DMS153 treated with DMSO at 0.1 percent for 48 hours (cell line): ENCODE measurements around the gene PRKN.

Source experiments
- DNase-seq: peaks from one replicate; lab custom pipeline; 2025; ENCODE audit not compliant: unreplicated experiment; lab: John Stamatoyannopoulos, UW

Gene PRKN

GRCh38 chr6:162076816-162077215 lies 650.8 kb downstream of the PRKN start:
- DNase-seq, result no peak

- DNase-seq, result no peak
These were observed 652.8 kb downstream of the PRKN start for GRCh38 chr6:162074641-162075275.

- no peak for DNase-seq
These were observed 656.9 kb downstream of the PRKN start for GRCh38 chr6:162070639-162071038.

- DNase-seq, result no peak
These were observed 657.6 kb downstream of the PRKN start for GRCh38 chr6:162069995-162070394.

GRCh38 chr6:162068340-162068739 lies 659.2 kb downstream of the PRKN start:
- DNase-seq, result no peak

GRCh38 chr6:162063666-162064065 lies 663.9 kb downstream of the PRKN start:
- DNase-seq, result no peak

GRCh38 chr6:162058281-162058875 lies 669.2 kb downstream of the PRKN start:
- DNase-seq, result no peak

GRCh38 chr6:162056745-162057144 lies 670.8 kb downstream of the PRKN start:
- DNase-seq, result no peak

- no peak for DNase-seq
These were observed 671.5 kb downstream of the PRKN start for GRCh38 chr6:162056061-162056460.

GRCh38 chr6:162055365-162055764 lies 672.2 kb downstream of the PRKN start:
- no peak for DNase-seq

GRCh38 chr6:162053084-162053483 lies 674.5 kb downstream of the PRKN start:
- no peak for DNase-seq

GRCh38 chr6:162050579-162050978 lies 677.0 kb downstream of the PRKN start:
- no peak for DNase-seq

- DNase-seq, result no peak
These were observed 681.2 kb downstream of the PRKN start for GRCh38 chr6:162046324-162046723.

GRCh38 chr6:162032620-162033019 lies 694.9 kb downstream of the PRKN start:
- no peak for DNase-seq

- DNase-seq, result no peak
These were observed 697.5 kb downstream of the PRKN start for GRCh38 chr6:162029873-162030576.

- no peak for DNase-seq
These were observed 700.7 kb downstream of the PRKN start for GRCh38 chr6:162026843-162027242.

GRCh38 chr6:162026031-162026430 lies 701.5 kb downstream of the PRKN start:
- no peak for DNase-seq

- DNase-seq, result no peak
These were observed 708.2 kb downstream of the PRKN start for GRCh38 chr6:162019349-162019748.

GRCh38 chr6:162017536-162017935 lies 710.0 kb downstream of the PRKN start:
- DNase-seq, result no peak

GRCh38 chr6:162014069-162014811 lies 713.3 kb downstream of the PRKN start:
- no peak for DNase-seq

GRCh38 chr6:162005372-162005771 lies 722.2 kb downstream of the PRKN start:
- DNase-seq, result no peak

GRCh38 chr6:161996783-161997182 lies 730.8 kb downstream of the PRKN start:
- DNase-seq, result no peak
